A673 (cell line): Measurements from ENCODE around the gene MAN1C1. TPM values are rescaled to one million over a fixed set of nuclear protein-coding genes. Genes with fewer than 3 reads are reported as not detected.

Source experiments
- BruUV-seq: library from RNA; stranded (reverse); fragments of 400-500 nt; replicated peaks from 2 replicates; lab custom pipeline; 2021; lab: Mats Ljungman, UMichigan
- CTCF ChIA-PET: fragments of 300-600 bp; sonication (Branson Sonifier 250); formaldehyde crosslinking; loops from one replicate; lab custom pipeline; 2022; ENCODE audit warnings: antibody characterized with exemption; lab: Charles Lee
- POLR2A ChIA-PET: fragments of 300-600 bp; sonication (Branson Sonifier 250); formaldehyde crosslinking; loops from one replicate; lab custom pipeline; 2022; ENCODE audit warnings: antibody characterized with exemption; ENCODE audit not compliant: low non-redundant PET; lab: Charles Lee
- DNase-seq: peaks from one replicate; pipeline ENCODE4 v3.0.0-alpha.2; 2015; ENCODE audit warnings: low spot score
- H3K27ac ChIP-seq: fragments of 200-600 bp; sonication (generic); 2 replicates; pipeline ENCODE4 v1.5.1; 2016; ENCODE audit warnings: mixed run types, low read depth, mild to moderate bottlenecking, mixed read lengths, antibody characterized with exemption, low read length; ENCODE audit not compliant: poor library complexity, severe bottlenecking
- H3K27me3 ChIP-seq: fragments of 200-600 bp; sonication (generic); replicated peaks from 2 replicates; pipeline ENCODE4 v1.6.1; 2017; ENCODE audit warnings: mixed run types, low read depth, mild to moderate bottlenecking, mixed read lengths, antibody characterized with exemption, low read length; ENCODE audit not compliant: insufficient read depth, poor library complexity
- H3K36me3 ChIP-seq: fragments of 200-600 bp; sonication (generic); 2 replicates; pipeline ENCODE4 v1.6.1; 2016; ENCODE audit warnings: mixed run types, mild to moderate bottlenecking, mixed read lengths, antibody characterized with exemption, low read length; ENCODE audit not compliant: insufficient read depth, poor library complexity, severe bottlenecking
- H3K4me1 ChIP-seq: fragments of 200-600 bp; sonication (generic); 2 replicates; pipeline ENCODE4 v1.6.1; 2017; ENCODE audit warnings: mixed run types, mild to moderate bottlenecking, mixed read lengths, antibody characterized with exemption, low read length; ENCODE audit not compliant: insufficient read depth, poor library complexity, severe bottlenecking
- H3K4me3 ChIP-seq: fragments of 200-600 bp; sonication (generic); 2 replicates; pipeline ENCODE4 v1.5.1; 2016; ENCODE audit warnings: low read depth, mixed run types, mild to moderate bottlenecking, mixed read lengths, low read length; ENCODE audit not compliant: poor library complexity, severe bottlenecking
- H3K9me3 ChIP-seq: fragments of 200-600 bp; sonication (generic); 2 replicates; pipeline ENCODE4 v1.6.1; 2016; ENCODE audit warnings: mixed run types, low read depth, mild to moderate bottlenecking, mixed read lengths, antibody characterized with exemption, low read length; ENCODE audit not compliant: poor library complexity, severe bottlenecking
- EZH2 ChIP-seq: fragments of 200-600 bp; sonication (generic); IDR thresholded peaks from 2 replicates; pipeline ENCODE4 v1.6.1; 2017; ENCODE audit warnings: borderline replicate concordance, low read depth, mild to moderate bottlenecking, mixed read lengths, antibody characterized with exemption, low read length; ENCODE audit not compliant: poor library complexity, severe bottlenecking
- intact Hi-C: fragments of 100-400 bp; cut with micrococcal nuclease; formaldehyde crosslinking; loops from one replicate; pipeline ENCODE4 v1.10.0; 2022; ENCODE audit not compliant: unreplicated experiment
- total RNA-seq: library from RNA; stranded (reverse); gene quantifications from 2 replicates; pipeline ENCODE4 v1.2.3, GENCODE V29; 2021
- TF ChIP-seq, protein P1 (sequence below): fragments of 300-800, 200-600 bp; sonication (generic); conservative IDR thresholded peaks from 2 replicates; pipeline ENCODE4 v1.5.1; 2017; ENCODE audit warnings: low read depth, mild to moderate bottlenecking, antibody characterized with exemption, low read length, moderate library complexity, mixed read lengths

Gene MAN1C1
- total RNA-seq, 1 experiment from 2014 or later = 0.21 TPM

GRCh38 chr1:25787760-25788166 lies 171.2 kb downstream of the MAN1C1 start:
- no peaks in the 10 kb centered on the region for H3K9me3 ChIP-seq
- H3K4me3 ChIP-seq = no peak overlapping the region
- H3K36me3 ChIP-seq = no peaks in the 10 kb centered on the region
- BruUV-seq = no TSS peak
- intact Hi-C loops = no loop called here
- no peaks in the 10 kb centered on the region for H3K4me1 ChIP-seq
- no peaks in the 10 kb centered on the region for H3K27me3 ChIP-seq
- ChIA-PET POLR2A (no interaction called here), CTCF (interaction anchor here (0.7 kb wide), 2 partner anchors 49 to 658 kb away, joined by 5 to 6 read pairs; no protein-coding TSS in a partner anchor)
- no peak overlapping the region for H3K27ac ChIP-seq
- DNase-seq = no peak
- TF ChIP-seq, protein P1, sequence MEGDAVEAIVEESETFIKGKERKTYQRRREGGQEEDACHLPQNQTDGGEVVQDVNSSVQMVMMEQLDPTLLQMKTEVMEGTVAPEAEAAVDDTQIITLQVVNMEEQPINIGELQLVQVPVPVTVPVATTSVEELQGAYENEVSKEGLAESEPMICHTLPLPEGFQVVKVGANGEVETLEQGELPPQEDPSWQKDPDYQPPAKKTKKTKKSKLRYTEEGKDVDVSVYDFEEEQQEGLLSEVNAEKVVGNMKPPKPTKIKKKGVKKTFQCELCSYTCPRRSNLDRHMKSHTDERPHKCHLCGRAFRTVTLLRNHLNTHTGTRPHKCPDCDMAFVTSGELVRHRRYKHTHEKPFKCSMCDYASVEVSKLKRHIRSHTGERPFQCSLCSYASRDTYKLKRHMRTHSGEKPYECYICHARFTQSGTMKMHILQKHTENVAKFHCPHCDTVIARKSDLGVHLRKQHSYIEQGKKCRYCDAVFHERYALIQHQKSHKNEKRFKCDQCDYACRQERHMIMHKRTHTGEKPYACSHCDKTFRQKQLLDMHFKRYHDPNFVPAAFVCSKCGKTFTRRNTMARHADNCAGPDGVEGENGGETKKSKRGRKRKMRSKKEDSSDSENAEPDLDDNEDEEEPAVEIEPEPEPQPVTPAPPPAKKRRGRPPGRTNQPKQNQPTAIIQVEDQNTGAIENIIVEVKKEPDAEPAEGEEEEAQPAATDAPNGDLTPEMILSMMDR = no peak
- TF ChIP-seq EZH2 = no peak

- no peak for TF ChIP-seq EZH2
- TF ChIP-seq, protein P1 = no peak
- BruUV-seq = no TSS peak
- intact Hi-C loops = no loop called here
- POLR2A ChIA-PET = no interaction called here
- DNase-seq = no peak
- H3K27me3 ChIP-seq = no peaks in the 10 kb centered on the region
- H3K4me1 ChIP-seq = no peaks in the 10 kb centered on the region
- no peaks in the 10 kb centered on the region for H3K36me3 ChIP-seq
- no peaks in the 10 kb centered on the region for H3K9me3 ChIP-seq
- H3K27ac ChIP-seq = no peak overlapping the region
- no peak overlapping the region for H3K4me3 ChIP-seq
- CTCF ChIA-PET = no interaction called here
Observed at GRCh38 chr1:25790472-25790871, 173.9 kb downstream of the MAN1C1 start.

DNA sequence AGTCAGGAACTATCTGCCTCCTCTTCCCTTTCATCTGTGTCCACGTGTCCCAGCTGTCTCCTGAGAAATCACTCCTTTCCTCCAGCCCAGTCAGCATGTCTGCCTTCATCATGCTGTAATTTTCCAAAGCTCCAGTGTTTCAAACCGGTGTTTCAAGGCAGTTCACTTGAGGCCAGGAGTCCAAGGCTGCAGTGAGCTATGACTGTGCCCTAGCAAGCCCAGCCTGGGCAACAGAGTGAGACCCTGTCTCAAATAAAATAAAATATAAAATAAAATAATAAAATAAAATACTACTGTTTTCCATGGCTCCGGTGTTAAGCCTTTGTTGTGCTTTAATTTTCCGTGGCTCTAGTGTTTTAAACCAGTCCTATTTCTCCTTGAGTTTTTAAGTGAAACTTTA lies 175.5 kb downstream of the MAN1C1 start:
- no peak overlapping the region for H3K27ac ChIP-seq
- ChIA-PET CTCF (no interaction called here), POLR2A (no interaction called here)
- no peak for TF ChIP-seq EZH2
- TF ChIP-seq, protein P1 = no peak
- no peaks in the 10 kb centered on the region for H3K4me1 ChIP-seq
- H3K9me3 ChIP-seq = no peaks in the 10 kb centered on the region
- no TSS peak for BruUV-seq
- H3K4me3 ChIP-seq = no peak overlapping the region
- no peak for DNase-seq
- H3K27me3 ChIP-seq = no peaks in the 10 kb centered on the region
- no peaks in the 10 kb centered on the region for H3K36me3 ChIP-seq
- intact Hi-C loops = no loop called here
